ENCODE data around the gene PALD1.

PALD1 gene

DNA sequence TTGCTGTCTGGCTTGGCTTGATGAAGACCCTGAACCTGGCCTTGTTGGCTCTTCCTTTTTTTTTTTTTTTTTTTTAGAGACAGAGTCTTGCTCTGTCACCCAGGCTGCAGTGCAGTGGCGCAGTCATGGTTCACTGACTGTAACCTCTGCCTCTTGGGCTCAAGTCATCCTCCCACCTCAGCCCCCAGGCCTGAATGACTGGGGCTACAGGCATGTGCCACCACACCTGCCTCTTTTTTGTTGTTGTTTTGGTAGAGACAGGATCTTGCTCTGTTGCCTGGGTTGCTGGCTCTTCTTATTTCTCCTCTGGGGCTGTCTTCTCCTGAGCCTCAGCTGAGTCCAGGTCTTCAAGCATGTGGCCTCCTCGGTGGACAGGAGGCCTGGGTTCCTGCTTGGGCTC lies 79.3 kb downstream of the PALD1 start:
- DNase-seq (ENCODE audit: low spot score), result no peak

DNA sequence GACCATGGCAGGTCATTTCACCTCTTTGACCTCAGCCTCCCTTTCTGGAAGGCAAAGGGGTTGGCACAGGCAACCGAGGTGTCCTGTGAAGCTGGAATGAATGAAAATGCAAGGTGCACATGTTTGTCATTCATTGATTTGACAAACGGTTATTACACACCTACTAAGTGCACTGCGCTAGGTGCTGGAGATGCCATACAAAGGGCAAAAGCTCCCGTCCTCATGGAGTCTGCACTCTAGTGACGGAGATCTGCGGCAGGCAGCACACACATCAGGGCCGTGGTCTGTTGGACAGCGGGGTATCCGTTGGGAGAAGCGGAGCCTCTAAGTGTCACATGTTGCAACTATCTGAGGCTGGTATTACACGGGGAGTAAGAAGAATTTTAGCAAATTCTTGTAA lies 79.7 kb downstream of the PALD1 start:
- no peak for DNase-seq (ENCODE audit: low spot score)

DNA sequence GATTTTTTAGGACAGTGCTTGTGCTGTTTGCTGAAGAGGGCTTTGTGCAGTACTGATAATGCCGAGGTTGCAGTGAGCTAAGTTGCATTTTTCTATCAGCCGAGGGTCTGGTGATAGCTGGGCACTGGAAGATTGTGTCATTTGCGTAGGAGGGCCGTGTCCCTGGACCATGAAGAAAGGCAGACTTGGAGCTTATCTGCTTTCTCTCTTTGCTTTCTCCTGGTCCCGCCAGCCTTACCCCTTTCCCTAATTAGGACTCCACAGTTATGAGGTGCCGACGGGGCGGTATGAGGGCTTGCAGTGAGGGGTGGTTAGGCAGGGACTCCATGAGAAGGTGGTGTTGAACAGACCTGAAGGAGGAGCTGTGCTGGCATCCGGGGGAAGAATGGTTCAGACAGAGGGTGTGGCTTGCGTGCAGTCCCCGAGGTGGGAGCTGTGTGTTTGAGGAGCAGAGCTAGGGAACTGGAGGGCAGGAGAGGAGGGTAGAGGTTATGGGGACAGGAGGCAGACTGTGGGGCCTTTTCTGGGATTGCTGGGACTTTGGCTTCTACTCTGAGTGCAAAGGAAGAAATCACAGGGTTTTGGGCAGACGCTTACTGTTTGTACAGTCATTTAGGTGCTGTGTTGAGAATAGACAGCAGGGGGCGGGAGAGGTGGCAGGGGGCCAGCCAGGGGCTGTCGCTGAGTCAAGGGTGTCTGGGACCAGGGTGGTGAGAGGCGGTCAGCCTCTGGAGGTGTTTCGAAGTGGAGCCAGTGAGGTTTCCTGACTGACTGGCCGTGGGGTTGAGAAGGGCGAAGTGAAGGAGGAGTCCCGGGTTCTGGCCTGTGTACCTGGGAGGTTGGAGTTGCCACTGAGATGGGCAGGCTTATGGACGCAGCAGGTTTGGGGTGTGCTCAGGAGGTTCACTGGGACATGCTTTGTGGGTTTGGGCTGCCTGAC lies 80.6 kb downstream of the PALD1 start:
- DNase-seq (ENCODE audit: low spot score), result peak; percentile 84

DNA sequence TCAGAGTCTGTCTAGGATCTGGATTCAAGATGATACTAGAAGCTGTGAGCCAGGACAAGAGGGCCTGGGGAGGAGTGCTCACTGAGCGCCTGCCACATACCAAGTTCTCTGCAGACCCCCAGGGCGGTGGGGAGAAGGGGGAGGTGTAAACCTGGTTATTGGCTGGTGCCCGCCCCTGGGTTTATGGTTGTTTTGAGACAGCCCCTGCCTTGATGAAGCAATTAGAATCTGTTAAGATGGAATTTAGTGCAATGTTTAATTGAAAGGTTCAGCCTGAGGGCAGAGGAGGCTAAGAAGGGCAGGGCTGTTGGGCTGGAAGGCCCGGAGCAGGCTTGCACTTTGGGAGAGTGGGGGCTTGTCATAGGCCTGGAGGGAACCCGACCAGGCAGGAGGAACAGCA lies 81.3 kb downstream of the PALD1 start:
- no peak for DNase-seq (ENCODE audit: low spot score)

DNA sequence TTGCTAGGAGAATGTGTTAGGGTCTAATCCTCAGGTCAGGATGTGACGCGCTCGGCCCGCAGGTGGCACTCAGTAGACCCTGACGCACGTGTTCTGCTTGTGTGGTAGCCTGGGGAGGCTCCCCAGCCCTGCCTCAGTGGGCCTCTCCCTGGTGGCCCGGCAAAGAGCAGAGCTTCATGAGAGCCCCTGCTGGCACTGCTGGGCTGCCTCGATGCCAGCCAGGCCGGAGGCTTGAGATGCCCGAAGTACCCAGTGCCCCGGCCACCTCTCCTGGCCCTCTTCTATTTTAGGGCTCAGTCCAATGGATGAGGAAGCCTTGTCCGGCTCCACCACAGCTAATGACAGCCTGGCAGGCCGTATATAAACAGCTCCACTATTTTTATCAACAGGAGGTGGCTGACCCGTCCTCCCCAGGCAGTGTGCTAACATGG lies 82.0 kb downstream of the PALD1 start:
- no peak for DNase-seq (ENCODE audit: low spot score)

DNA sequence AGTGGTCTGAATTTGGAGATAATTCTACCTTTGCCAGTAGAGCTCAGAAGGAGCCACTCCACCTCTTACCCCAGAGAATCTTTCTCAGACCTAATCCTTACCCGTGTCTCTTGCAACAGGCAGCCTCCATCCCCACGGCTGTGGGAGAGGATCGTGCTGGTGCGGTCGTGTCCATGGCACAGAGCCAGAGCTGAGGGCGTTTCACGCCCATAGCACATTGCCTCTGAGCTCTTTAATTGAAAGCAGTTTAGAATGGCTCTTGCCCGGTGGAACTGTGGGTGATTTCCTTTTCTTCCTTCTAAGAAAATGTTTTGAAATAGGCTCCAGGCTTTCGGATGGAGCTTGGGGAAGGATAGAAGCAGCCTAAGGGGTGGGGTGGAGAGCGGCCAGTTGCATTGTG lies 82.5 kb downstream of the PALD1 start:
- no peak for DNase-seq (ENCODE audit: low spot score)

DNA sequence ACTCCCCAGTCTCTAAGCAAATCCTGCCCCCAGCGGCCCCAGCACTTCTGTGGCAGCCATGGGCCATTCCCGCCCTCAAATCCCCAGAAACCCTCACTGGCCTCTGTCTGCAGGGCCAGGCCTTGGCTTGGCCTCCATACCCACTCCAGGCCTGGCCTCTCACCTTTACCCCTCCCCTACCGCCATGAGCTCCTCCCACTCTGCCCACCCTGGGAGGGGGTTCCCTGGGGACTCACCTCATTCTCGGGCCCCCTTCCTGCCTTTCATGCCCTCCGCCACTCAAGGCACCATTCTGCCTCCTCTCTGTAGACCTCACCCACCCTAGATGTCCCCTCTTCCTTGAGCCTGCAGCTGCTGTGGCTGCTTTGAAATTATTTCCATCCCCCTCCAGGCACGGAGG lies 83.0 kb downstream of the PALD1 start:
- DNase-seq (ENCODE audit: low spot score), result no peak

DNA sequence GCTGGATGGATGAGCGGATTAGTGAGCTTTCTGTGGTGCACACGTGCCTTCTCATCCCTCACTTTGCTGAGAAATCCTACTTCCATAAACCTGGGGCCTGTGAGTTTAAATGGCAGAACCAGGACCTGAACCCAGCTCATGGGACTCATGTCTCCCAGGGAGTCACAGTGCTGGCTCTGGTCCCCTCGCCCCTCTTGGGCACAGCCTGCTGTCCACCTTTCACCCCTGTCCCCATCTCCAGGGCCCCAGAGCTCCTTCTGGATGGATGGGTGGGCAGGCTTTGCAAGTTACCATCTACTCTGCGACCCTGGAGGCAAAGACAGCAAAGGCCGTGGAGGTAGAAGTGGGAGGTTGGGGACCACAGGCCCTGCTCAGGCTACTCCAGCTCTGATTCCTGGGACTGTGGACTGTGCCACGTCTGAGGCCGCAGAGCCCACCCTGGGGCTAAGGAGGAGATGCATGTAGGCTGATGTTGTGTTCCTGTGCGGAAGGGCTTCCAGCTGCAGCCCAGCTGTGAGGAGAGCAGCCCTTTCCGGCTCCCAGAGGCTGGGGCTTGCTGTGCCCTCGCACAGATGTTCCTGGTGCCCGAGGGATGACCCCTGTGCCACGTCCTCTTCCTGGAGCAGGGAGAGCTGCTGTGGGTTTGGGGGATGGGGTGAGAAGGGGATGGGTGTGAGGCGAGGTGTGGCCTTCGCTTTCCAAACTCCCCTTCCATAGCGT lies 83.6 kb downstream of the PALD1 start:
- no peak for DNase-seq (ENCODE audit: low spot score)

DNA sequence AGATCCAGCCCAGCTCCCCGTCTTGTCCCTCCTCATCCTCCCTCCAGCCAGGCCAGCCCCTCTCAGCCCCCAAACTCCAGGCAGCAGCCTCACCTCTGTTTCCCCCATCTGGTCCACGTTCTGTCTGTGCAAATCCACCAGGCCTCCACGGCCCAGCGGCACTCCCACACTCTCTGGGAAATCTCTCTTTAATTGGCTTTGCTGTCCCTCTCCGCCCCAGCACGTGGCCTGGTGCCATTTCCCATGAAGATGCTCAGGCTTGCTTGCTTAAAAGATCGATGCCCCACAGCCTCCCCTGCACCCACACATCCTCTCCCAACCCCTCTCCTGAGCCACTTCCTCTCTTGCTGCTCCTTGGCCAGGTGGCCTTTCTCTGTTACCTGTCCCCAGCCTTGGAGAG lies 84.7 kb downstream of the PALD1 start:
- no peak for DNase-seq (ENCODE audit: low spot score)

DNA sequence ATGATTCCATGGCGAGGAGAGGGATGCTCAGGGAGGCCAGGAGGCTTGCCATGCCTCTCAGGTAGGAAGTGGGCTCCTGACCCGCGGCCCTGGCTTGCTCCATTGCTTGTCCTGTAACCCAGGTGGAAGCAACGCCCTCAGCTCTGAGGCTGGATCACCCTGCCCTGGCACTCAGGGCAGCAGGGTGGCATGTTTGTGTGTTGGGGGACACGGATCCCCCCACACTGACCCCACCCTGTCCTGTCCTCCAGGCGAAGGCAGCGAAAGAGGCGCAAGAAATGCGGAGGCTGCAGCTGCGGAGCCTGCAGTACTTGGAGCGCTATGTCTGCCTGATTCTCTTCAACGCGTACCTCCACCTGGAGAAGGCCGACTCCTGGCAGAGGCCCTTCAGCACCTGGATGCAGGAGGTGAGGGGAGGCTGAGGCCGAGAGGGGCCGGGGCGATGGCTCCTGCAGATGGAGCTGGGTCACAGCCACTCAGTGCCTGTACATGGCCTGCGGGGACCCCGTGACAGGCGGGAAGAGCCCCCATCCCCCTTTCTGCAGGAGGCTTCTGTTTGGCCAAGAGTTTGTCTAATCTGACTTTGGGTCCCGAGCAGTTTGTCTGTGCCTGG lies 85.7 kb downstream of the PALD1 start:
- no peak for DNase-seq (ENCODE audit: low spot score)

DNA sequence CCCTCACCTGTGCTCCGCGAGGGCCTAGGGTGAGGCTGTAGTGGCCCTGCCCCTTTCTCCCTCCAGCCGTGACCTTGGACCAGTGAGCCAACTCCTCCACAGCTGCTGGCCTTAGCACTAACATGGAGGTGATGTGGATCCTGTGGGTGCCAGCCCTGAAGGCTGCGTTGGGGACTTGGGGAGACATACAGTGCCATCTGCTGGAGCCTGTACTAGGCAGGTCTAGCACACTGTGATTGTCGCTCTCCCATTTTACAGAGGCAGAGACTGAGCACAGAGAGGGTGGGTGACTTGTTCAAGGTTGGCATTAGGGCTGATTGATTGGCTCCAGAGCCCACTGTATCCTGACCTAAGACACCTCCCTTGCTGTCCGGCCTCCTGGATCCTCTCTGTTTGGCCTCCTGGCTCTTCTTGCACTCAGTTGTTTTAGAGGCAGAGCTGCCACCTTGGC lies 86.4 kb downstream of the PALD1 start:
- no peak for DNase-seq (ENCODE audit: low spot score)

DNA sequence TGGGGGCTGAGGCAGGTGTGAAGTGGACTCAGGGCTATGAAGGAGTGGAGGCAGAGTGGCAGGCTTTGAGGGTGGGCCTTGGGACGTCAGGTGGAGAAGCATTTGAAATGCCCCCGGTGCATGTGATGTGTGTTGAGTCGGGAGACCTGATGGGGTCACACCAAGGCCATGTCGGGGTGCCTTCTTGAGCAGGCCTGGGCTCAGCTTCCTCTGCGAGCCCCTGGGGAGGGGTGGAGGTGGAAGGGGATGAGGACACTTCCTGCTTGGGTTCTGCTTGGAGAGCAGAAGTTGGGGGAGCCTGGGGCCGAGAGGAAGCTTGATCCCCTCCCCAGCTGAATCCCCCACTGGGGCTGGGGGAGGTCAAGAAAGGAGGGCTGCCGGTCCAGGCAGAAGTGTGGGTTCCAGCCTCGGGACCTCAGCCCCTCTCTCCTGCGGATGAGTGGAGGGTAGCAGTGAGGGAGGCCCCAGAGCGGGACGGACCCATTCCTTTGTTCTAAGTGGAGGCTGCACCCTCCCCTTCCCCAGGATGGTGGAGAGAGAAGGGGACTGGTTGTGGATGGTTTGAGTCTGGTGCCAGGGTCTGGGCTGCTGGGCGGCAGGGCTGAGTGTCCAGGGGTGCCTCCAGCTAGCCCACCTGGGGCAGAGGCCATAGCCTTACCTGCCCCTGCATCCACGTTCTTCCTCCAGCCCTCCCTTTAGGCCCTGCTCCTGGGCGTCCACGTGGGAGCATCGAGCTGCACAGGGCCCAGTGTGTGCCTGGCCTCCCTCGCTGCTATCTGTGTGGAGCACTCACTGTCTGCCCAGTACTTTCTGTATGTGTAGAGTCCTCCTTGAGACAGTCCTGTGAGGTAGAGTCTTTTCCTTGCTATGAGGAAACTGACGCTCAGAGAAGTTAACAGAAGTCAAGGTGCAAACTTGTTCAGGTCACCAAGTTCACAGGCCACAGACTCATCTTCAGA lies 87.3 kb downstream of the PALD1 start:
- DNase-seq (ENCODE audit: low spot score), result no peak

DNA sequence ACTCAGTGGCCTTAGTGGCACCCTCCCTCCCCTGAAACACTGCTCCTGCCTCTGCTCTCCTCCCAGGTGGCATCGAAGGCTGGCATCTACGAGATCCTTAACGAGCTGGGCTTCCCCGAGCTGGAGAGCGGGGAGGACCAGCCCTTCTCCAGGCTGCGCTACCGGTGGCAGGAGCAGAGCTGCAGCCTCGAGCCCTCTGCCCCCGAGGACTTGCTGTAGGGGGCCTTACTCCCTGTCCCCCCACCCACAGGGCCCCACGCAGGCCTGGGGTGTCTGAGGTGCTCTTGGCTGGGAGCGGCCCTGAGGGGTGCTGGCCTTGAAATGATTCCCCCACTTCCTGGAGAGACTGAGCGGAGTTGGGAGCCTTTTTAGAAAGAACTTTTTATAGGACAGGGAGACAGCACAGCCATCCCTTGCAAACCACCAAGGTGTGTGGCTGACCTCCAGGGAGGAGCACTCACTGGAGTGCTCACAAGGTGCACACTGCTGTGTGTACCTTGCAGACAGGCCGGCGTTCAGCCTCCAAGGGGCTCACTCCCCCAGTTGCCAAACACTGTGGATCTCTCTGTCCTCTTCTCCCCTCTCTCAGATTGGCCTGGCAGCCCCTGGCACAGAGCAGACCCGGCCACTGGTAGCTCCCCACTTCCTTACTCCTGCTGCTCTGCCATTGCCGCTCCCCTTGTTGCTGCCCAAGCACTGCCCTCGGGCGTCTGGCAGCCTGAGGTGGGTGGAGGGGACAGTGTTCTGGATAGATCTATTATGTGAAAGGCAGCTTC lies 88.1 kb downstream of the PALD1 start:
- DNase-seq (ENCODE audit: low spot score), result no peak

DNA sequence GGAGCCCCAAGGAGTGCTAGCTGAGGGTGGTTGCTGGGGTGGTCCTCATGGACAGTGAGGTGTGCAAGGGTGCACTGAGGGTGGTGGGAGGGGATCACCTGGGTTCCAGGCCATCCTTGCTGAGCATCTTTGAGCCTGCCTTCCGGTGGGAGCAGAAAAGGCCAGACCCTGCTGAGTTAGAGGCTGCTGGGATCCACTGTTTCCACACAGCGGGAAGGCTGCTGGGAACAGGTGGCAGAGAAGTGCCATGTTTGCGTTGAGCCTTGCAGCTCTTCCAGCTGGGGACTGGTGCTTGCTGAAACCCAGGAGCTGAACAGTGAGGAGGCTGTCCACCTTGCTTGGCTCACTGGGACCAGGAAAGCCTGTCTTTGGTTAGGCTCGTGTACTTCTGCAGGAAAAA lies 89.0 kb downstream of the PALD1 start:
- DNase-seq (ENCODE audit: low spot score), result no peak

DNA sequence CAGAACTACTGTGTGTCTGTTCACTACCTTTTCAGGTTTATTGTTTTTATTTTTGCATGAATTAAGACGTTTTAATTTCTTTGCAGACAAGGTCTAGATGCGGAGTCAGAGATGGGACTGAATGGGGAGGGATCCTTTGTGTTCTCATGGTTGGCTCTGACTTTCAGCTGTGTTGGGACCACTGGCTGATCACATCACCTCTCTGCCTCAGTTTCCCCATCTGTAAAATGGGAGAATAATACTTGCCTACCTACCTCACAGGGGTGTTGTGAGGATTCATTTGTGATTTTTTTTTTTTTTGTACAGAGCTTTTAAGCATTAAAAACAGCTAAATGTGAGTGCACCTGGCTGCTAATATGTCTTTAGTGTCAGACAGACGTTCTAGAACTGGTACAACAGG lies 89.5 kb downstream of the PALD1 start:
- no peak for DNase-seq (ENCODE audit: low spot score)

DNA sequence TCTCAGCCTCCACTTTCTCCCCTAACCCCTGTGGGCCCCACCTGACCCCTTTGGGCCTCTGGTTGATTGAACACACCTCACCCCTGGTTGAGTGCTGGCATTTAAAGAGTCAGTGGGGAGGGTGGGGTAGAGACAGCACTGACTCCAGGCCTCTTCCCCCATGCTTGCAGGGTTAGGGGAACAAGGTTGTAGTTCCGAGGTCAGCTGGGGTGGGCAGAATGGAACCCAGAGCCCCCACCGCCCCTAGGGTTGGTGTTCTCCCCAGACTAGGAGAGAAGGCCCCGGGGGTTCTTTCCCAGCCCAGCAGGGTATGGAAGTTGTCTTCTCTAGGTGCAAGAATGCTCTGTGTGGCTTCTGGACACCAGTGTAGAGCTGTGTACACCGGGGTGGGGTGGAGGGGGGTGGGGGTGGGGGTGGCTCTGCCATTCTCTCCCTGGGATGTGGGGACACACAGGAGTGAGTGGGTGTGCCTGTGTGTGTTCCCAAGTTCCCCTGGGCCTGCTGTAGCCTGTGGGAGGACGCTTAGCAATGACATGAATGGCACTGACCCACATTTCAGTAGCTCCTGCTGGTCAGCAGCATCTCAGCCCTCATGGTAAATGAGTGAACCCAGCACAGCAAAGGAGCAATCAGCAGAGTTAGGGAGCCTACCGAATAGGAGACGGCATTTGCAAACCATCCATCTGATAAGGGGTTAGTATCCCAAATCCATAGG lies 90.4 kb downstream of the PALD1 start:
- DNase-seq (ENCODE audit: low spot score), result no peak

DNA sequence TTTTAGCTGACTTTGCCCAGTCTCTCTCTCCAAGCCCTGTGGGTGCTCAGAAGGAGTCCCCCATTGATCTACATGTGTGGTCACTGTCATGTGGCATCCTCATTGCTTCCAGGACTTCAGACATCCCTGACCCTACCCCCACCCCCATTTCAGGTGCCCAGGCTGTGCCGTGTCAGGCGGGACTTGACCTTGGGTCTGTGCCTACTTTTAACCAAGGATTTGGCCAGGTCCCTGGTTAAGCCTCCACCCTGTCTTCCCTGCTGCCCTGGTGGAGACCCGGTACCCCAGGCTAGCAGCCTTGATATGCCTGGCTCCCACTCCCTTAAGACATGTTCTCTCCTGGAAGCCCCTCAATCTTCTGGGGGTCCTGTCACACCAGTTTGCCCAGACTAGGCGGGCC lies 92.7 kb downstream of the PALD1 start:
- no peak for DNase-seq (ENCODE audit: low spot score)

DNA sequence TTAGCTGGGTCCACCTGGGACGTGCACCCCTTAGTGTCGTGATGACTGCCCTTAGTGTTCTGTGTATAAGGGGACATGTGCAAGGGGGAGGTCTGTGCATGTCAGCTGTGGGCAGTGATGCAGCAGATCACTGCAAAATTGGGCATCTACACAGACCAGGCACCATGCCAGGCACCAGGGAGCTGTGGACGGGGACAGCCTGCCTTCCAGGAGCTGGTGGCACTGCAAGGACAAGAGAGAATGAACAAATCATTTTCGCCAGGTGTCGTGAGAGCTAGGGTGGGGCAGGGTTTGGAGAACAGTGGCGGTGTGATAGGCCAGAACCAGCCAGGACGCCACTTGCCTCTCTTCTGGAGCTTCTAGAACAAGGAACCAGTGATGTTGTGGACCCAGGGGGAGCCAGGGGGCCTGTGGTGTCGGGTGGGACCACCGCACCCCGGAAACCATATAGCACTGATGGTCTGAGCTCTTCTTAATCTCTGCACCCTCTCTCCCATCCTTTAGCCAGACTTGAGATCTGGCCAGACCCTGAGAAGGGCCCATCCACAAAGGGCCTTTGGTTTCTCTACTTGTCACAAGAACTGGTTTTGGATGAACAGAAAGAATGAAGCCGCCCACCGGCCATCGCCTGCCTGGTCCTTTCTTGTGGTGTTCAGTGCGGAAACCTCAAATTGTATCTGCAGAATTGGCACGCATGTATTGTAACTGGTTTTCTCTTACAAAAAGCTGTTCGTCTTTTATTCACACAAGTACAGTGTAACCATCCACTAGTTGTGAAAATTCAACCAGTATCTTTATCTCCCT lies 93.3 kb downstream of the PALD1 start:
- DNase-seq (ENCODE audit: low spot score), result no peak

All from HuH-7 (cell line).